Fibroblast of lung (primary cell): ENCODE results near the gene PLXNA1.

Experiments used
- EZH2 ChIP-seq: IDR thresholded peaks from 2 replicates; pipeline ENCODE4 v1.5.1; 2012; ENCODE audit warnings: low read length, control low read depth, mild to moderate bottlenecking; ENCODE audit errors: missing control alignments
- TF ChIP-seq, protein P1 (sequence below), 2 donors: IDR thresholded peaks in 1 of 2; conservative IDR thresholded peaks in 1 of 2; 1 replicate in 1 of 2; 2 replicates in 1 of 2; pipeline ENCODE4 v1.5.1; 2011 to 2012; ENCODE audit warnings: low read length in 2 of 2, control low read depth in 1 of 2, inconsistent platforms in 1 of 2, low read depth in 1 of 2, mild to moderate bottlenecking in 1 of 2

DNA sequence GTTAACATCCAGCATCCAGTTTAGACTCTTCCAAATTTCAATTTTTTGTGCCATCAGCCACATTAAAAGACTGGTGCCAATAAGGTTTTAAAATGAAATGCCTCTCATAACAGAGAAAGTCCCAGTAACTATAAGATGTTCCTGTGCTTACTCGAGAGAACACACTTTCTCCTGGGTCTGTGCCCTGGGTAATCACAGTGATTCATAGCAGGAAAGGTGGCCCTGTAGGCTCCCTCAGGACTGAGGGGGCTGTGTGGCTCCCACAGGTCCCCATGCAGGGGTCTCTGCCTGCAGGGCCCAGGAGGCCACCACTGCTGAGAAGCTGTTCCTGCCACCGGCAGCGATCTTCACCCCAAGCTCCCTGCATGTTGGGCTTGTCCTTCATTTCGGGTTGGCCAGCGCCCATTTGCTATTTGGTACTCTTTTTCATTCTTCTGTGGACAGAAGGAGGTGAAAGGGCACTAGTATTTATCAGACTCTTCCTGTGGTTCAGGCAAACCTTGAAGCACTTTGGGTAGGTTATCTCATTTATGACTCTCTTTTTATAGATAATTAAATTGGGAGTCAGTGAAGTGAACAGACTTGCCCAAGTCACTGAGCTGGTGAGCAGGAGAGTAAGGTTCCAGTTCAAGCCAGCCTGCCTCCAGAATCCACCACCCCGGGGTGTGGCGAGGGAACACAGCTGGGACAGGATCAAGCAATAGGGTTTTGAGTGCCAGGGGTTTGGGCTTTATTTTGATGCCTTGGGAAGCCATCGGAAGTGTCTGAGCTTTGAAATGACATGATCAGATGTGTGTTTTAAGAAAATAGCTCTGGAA is 44.2 kb upstream of the PLXNA1 start:
- TF ChIP-seq, protein P1, sequence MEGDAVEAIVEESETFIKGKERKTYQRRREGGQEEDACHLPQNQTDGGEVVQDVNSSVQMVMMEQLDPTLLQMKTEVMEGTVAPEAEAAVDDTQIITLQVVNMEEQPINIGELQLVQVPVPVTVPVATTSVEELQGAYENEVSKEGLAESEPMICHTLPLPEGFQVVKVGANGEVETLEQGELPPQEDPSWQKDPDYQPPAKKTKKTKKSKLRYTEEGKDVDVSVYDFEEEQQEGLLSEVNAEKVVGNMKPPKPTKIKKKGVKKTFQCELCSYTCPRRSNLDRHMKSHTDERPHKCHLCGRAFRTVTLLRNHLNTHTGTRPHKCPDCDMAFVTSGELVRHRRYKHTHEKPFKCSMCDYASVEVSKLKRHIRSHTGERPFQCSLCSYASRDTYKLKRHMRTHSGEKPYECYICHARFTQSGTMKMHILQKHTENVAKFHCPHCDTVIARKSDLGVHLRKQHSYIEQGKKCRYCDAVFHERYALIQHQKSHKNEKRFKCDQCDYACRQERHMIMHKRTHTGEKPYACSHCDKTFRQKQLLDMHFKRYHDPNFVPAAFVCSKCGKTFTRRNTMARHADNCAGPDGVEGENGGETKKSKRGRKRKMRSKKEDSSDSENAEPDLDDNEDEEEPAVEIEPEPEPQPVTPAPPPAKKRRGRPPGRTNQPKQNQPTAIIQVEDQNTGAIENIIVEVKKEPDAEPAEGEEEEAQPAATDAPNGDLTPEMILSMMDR (conservative IDR thresholded peaks at IDR 0.05 in 1 of 2, IDR thresholded peaks at IDR 0.05 in 1 of 2; ENCODE audit: low read depth in 1 of 2, low read length in 2 of 2): no peak
- TF ChIP-seq EZH2: no peak
